ENCODE measurements around the gene SIGLEC10. TPM values are rescaled to one million over a fixed set of nuclear protein-coding genes. Genes with fewer than 3 reads are reported as not detected.

Gene SIGLEC10
- total RNA-seq, 1 donor from 2014 or later = not detected

- H3K27ac Mint-ChIP-seq (ENCODE audit: unreplicated experiment) = no peak overlapping the region
- DNase-seq = no peak
- TF ChIP-seq CTCF (IDR thresholded peaks at IDR 0.05; ENCODE audit: partially characterized antibody, unreplicated experiment) = no peak
- H3K4me3 Mint-ChIP-seq (ENCODE audit: unreplicated experiment) = no peak overlapping the region
- H3K9me3 Mint-ChIP-seq (ENCODE audit: unreplicated experiment) = peaks cover 2% of the 10 kb centered on the region
- peaks cover 3% of the 10 kb centered on the region for H3K4me1 Mint-ChIP-seq (ENCODE audit: low read depth, unreplicated experiment)
- H3K36me3 Mint-ChIP-seq (ENCODE audit: unreplicated experiment) = no peaks in the 10 kb centered on the region
- peaks cover 5% of the 10 kb centered on the region for H3K27me3 Mint-ChIP-seq (ENCODE audit: unreplicated experiment)
Measured at GRCh38 chr19:51461723-51462161, 44.3 kb upstream of the SIGLEC10 start.

GRCh38 chr19:51460164-51460992 is 42.9 kb upstream of the SIGLEC10 start:
- no peak for TF ChIP-seq CTCF (IDR thresholded peaks at IDR 0.05; ENCODE audit: partially characterized antibody, unreplicated experiment)
- peaks cover 7% of the 10 kb centered on the region for H3K27me3 Mint-ChIP-seq (ENCODE audit: unreplicated experiment)
- no peak for DNase-seq
- peaks cover 3% of the 10 kb centered on the region for H3K4me1 Mint-ChIP-seq (ENCODE audit: low read depth, unreplicated experiment)
- no peaks in the 10 kb centered on the region for H3K36me3 Mint-ChIP-seq (ENCODE audit: unreplicated experiment)
- peak overlapping the region; percentile 81 for H3K4me3 Mint-ChIP-seq (ENCODE audit: unreplicated experiment)
- H3K27ac Mint-ChIP-seq (ENCODE audit: unreplicated experiment) = no peak overlapping the region
- H3K9me3 Mint-ChIP-seq (ENCODE audit: unreplicated experiment) = peaks cover 2% of the 10 kb centered on the region

- Mint-ChIP-seq H3K9me3 (ENCODE audit: unreplicated experiment) (peaks cover 2% of the 10 kb centered on the region), H3K4me1 (ENCODE audit: low read depth, unreplicated experiment) (peaks cover 3% of the 10 kb centered on the region), H3K27me3 (ENCODE audit: unreplicated experiment) (peaks cover 1% of the 10 kb centered on the region), H3K36me3 (ENCODE audit: unreplicated experiment) (no peaks in the 10 kb centered on the region), H3K4me3 (ENCODE audit: unreplicated experiment) (no peak overlapping the region), H3K27ac (ENCODE audit: unreplicated experiment) (no peak overlapping the region)
- no peak for DNase-seq
- no peak for TF ChIP-seq CTCF (IDR thresholded peaks at IDR 0.05; ENCODE audit: partially characterized antibody, unreplicated experiment)
Measured at GRCh38 chr19:51458899-51459505, 41.6 kb upstream of the SIGLEC10 start.

- no peak for DNase-seq
Measured at GRCh38 chr19:51458051-51458645, 40.7 kb upstream of the SIGLEC10 start, which contains the start of gene SIGLEC8. Gene SIGLEC8, minus strand, starts transcription at chr19:51458454. Its CDS starts 67 bp downstream, at chr19:51458387.

More at GRCh38 chr19:51458051-51458645, 40.7 kb upstream of the SIGLEC10 start, which contains the start of gene SIGLEC8:
- Mint-ChIP-seq H3K27ac (ENCODE audit: unreplicated experiment) (no peak within 1 kb of the TSS), H3K4me3 (ENCODE audit: unreplicated experiment) (no peak within 1 kb of the TSS), H3K4me1 (ENCODE audit: low read depth, unreplicated experiment) (peaks cover 3% of the 10 kb centered on the region), H3K27me3 (ENCODE audit: unreplicated experiment) (peaks cover 1% of the 10 kb centered on the region), H3K36me3 (ENCODE audit: unreplicated experiment) (no peaks in the 10 kb centered on the region), H3K9me3 (ENCODE audit: unreplicated experiment) (peaks cover 4% of the 10 kb centered on the region)
- no peak for TF ChIP-seq CTCF (IDR thresholded peaks at IDR 0.05; ENCODE audit: partially characterized antibody, unreplicated experiment)
